Measurements from ENCODE around the gene WDFY4. TPM values are rescaled to one million over a fixed set of nuclear protein-coding genes. Genes with fewer than 3 reads are reported as not detected.

The WDFY4 gene
- total and polyA plus RNA-seq, 2 experiments from 2014 or later, result not detected

DNA sequence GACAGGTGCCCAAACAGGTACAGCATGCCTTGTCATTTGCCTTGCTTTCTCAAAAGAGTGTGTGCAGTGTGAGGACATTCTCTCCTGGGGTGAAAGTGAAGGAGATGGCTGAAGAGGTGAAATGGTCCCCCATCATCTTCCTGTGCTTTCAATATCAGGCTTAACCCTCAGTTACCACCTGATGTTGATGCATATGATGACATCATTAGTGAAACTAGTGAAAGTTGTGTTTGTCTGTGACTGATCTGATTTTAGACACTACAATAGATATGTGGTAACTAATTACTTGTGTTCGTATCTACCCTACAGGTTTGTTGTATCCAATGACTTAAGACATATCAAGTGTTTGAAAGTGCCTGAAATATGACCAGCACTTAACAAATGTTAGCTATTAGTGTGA is 279.4 kb downstream of the WDFY4 start:
- Histone ChIP-seq H4K20me1 (ENCODE audit: insufficient read depth) (no peaks in the 10 kb centered on the region), H3K27me3 (replicated peaks; ENCODE audit: insufficient read depth) (peaks cover 35% of the 10 kb centered on the region), H3K9me3 (ENCODE audit: low read depth) (no peaks in the 10 kb centered on the region), H3K4me2 (ENCODE audit: unreplicated experiment) (no peak overlapping the region), H3F3A (ENCODE audit: insufficient read depth) (no peaks in the 10 kb centered on the region), H3K9ac (no peak overlapping the region), H3K4me3 (no peak overlapping the region), H3K36me3 (ENCODE audit: low read depth) (no peaks in the 10 kb centered on the region), H3K9me2 (ENCODE audit: insufficient read depth) (no peaks in the 10 kb centered on the region), H2AFZ (no peak overlapping the region), H3K4me1 (ENCODE audit: insufficient read depth) (no peaks in the 10 kb centered on the region), H3K79me2 (ENCODE audit: insufficient read depth) (no peaks in the 10 kb centered on the region), H3K27ac (no peak overlapping the region)
- WGBS, 2 experiments (ENCODE audit: low coverage in 1 of 2, low lambda C conversion rate in 2 of 2, missing lambda C conversion rate in 2 of 2), result 56 to 59% methylated on average over 1 of the region's 1 CpG
- TF ChIP-seq EZH2 (IDR thresholded peaks at IDR 0.05; ENCODE audit: insufficient read depth, poor library complexity, severe bottlenecking), result no peak
- no peak for TF ChIP-seq EZH2phosphoT487 (IDR thresholded peaks at IDR 0.05; ENCODE audit: insufficient read depth, low read depth)
- DNase-seq, result no peak
- in situ Hi-C loops (cut with MboI), result no loop called here

DNA sequence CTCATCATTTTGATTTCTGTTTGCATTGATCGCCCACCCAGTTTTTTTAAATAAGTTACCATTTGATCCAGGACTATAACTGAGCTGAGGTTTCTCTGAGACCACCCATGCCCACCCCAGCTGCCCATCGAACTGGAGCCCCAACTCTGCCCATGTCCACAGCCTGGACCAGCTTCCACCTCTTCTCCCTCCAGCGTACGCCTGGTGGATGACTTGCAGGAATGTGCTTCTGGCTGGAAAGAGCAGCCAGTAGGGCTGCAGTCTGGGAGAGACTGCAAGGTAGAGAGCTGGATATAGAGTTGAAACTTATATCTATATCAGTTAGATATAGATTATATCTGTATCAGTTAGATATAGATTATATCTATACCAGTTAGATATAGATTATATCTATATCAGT is 280.8 kb downstream of the WDFY4 start:
- peaks cover 34% of the 10 kb centered on the region for H3K27me3 ChIP-seq (replicated peaks; ENCODE audit: insufficient read depth)
- H3K36me3 ChIP-seq (ENCODE audit: low read depth), result no peaks in the 10 kb centered on the region
- no peak overlapping the region for H3K4me2 ChIP-seq (ENCODE audit: unreplicated experiment)
- no peak for DNase-seq
- H3K4me3 ChIP-seq, result no peak overlapping the region
- no peaks in the 10 kb centered on the region for H3K79me2 ChIP-seq (ENCODE audit: insufficient read depth)
- H3K9me3 ChIP-seq (ENCODE audit: low read depth), result no peaks in the 10 kb centered on the region
- WGBS, 2 experiments (ENCODE audit: low coverage in 1 of 2, low lambda C conversion rate in 2 of 2, missing lambda C conversion rate in 2 of 2), result 62 to 65% methylated on average over 4 of the region's 4 CpGs
- H3K9ac ChIP-seq, result no peak overlapping the region
- H3K4me1 ChIP-seq (ENCODE audit: insufficient read depth), result no peaks in the 10 kb centered on the region
- H3K9me2 ChIP-seq (ENCODE audit: insufficient read depth), result no peaks in the 10 kb centered on the region
- H3K27ac ChIP-seq, result no peak overlapping the region
- in situ Hi-C loops (cut with MboI), result no loop called here
- no peak overlapping the region for H2AFZ ChIP-seq
- no peak for TF ChIP-seq EZH2phosphoT487 (IDR thresholded peaks at IDR 0.05; ENCODE audit: insufficient read depth, low read depth)
- no peak for TF ChIP-seq EZH2 (IDR thresholded peaks at IDR 0.05; ENCODE audit: insufficient read depth, poor library complexity, severe bottlenecking)
- H4K20me1 ChIP-seq (ENCODE audit: insufficient read depth), result no peaks in the 10 kb centered on the region
- H3F3A ChIP-seq (ENCODE audit: insufficient read depth), result no peaks in the 10 kb centered on the region

DNA sequence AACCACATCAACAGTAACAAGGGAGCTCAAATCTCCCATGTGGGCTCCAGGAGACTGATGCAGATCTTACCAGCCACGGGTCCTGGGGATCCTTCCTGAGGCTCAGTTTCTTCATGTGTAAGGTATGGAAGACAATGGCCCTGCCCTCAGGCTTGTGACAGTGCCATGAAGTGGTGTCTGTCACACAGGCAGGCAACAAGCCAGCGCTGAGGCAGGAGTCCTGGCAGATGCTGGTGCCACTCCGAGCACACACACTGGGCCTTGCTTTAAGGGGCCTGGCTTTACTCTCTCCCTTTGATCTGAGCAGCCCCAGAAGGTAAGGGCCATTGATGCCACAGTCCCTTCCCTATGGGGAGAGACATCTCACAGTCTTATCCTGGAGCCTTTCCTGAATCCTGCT is 283.4 kb downstream of the WDFY4 start:
- Histone ChIP-seq H3K79me2 (ENCODE audit: insufficient read depth) (no peaks in the 10 kb centered on the region), H3F3A (ENCODE audit: insufficient read depth) (no peaks in the 10 kb centered on the region; the same call in 1 of the 2 replicates), H4K20me1 (ENCODE audit: insufficient read depth) (no peaks in the 10 kb centered on the region), H3K4me3 (no peak overlapping the region), H3K4me2 (ENCODE audit: unreplicated experiment) (no peak overlapping the region), H3K9me3 (ENCODE audit: low read depth) (no peaks in the 10 kb centered on the region), H3K27ac (no peak overlapping the region), H3K9ac (no peak overlapping the region), H3K27me3 (replicated peaks; ENCODE audit: insufficient read depth) (peaks cover 31% of the 10 kb centered on the region), H3K4me1 (ENCODE audit: insufficient read depth) (no peaks in the 10 kb centered on the region), H3K9me2 (ENCODE audit: insufficient read depth) (no peaks in the 10 kb centered on the region), H3K36me3 (ENCODE audit: low read depth) (no peaks in the 10 kb centered on the region), H2AFZ (no peak overlapping the region)
- in situ Hi-C loops (cut with MboI), result no loop called here
- DNase-seq, result no peak
- no peak for TF ChIP-seq EZH2phosphoT487 (IDR thresholded peaks at IDR 0.05; ENCODE audit: insufficient read depth, low read depth)
- TF ChIP-seq EZH2 (IDR thresholded peaks at IDR 0.05; ENCODE audit: insufficient read depth, poor library complexity, severe bottlenecking), result no peak
- 53 to 62% methylated on average over 3 of the region's 3 CpGs for WGBS, 2 experiments (ENCODE audit: low coverage in 1 of 2, low lambda C conversion rate in 2 of 2, missing lambda C conversion rate in 2 of 2)

DNA sequence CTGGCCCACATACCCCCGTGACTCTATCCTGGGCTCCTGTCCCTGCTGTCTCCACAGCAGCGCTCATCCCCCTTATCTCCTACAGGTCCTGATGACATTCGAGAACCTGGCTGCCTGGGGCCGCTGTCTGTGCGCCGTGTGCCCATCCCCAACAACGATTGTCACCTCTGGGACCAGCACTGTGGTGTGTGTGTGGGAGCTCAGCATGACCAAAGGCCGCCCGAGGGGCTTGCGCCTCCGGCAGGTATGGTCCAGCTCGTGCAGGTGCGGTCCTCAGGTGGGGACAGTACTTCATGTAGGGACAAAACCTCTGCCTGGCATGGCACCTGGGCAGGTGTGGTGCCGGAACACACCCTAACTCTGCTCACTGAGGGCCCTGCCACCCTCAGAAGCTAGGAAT is 285.4 kb downstream of the WDFY4 start:
- H3K9me2 ChIP-seq (ENCODE audit: insufficient read depth), result no peaks in the 10 kb centered on the region
- H3K27ac ChIP-seq, result no peak overlapping the region
- 68 to 75% methylated on average over 13 to 14 of the region's 14 CpGs for WGBS, 2 experiments (ENCODE audit: low coverage in 1 of 2, low lambda C conversion rate in 2 of 2, missing lambda C conversion rate in 2 of 2)
- H3F3A ChIP-seq (ENCODE audit: insufficient read depth), result no peaks in the 10 kb centered on the region; the same call in 1 of the 2 replicates
- no peaks in the 10 kb centered on the region for H3K79me2 ChIP-seq (ENCODE audit: insufficient read depth)
- H3K9ac ChIP-seq, result no peak overlapping the region
- no peak for DNase-seq
- H3K9me3 ChIP-seq (ENCODE audit: low read depth), result no peaks in the 10 kb centered on the region
- TF ChIP-seq EZH2phosphoT487 (IDR thresholded peaks at IDR 0.05; ENCODE audit: insufficient read depth, low read depth), result no peak
- H4K20me1 ChIP-seq (ENCODE audit: insufficient read depth), result no peaks in the 10 kb centered on the region
- H3K36me3 ChIP-seq (ENCODE audit: low read depth), result no peaks in the 10 kb centered on the region
- no peak overlapping the region for H3K4me2 ChIP-seq (ENCODE audit: unreplicated experiment)
- in situ Hi-C loops (cut with MboI), result no loop called here
- no peak overlapping the region for H2AFZ ChIP-seq
- H3K4me1 ChIP-seq (ENCODE audit: insufficient read depth), result no peaks in the 10 kb centered on the region
- H3K27me3 ChIP-seq (replicated peaks; ENCODE audit: insufficient read depth), result peaks cover 29% of the 10 kb centered on the region
- H3K4me3 ChIP-seq, result no peak overlapping the region

DNA sequence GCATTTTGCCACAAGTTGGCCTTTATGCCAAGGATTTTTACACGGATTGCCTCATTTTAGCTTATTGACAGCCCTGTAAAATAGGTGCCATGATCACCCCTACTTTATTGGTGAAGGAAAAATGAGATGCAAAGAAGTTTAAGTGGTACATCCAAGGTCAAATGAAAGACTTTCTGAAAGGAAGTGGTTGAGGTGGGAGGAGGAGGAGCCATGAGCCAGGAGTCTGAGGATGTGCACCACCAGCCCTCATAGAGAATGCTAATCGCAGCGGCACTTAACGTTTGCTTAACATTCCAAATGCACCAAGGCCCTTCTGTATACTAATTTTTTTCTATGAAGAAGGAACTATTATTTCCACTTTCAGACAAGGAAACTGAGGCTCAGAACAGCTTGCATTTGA is 286.0 kb downstream of the WDFY4 start:
- no peak for DNase-seq
- H3K9me3 ChIP-seq (ENCODE audit: low read depth), result no peaks in the 10 kb centered on the region
- in situ Hi-C loops (cut with MboI), result no loop called here
- H3K27ac ChIP-seq, result no peak overlapping the region
- H3K4me2 ChIP-seq (ENCODE audit: unreplicated experiment), result no peak overlapping the region
- no peaks in the 10 kb centered on the region for H3K79me2 ChIP-seq (ENCODE audit: insufficient read depth)
- TF ChIP-seq EZH2phosphoT487 (IDR thresholded peaks at IDR 0.05; ENCODE audit: insufficient read depth, low read depth), result no peak
- no peak for TF ChIP-seq EZH2 (IDR thresholded peaks at IDR 0.05; ENCODE audit: insufficient read depth, poor library complexity, severe bottlenecking)
- 86 to 89% methylated on average over 4 of the region's 4 CpGs for WGBS, 2 experiments (ENCODE audit: low coverage in 1 of 2, low lambda C conversion rate in 2 of 2, missing lambda C conversion rate in 2 of 2)
- H3K27me3 ChIP-seq (replicated peaks; ENCODE audit: insufficient read depth), result peaks cover 25% of the 10 kb centered on the region; the same call in 1 of the 2 replicates
- H3K4me3 ChIP-seq, result no peak overlapping the region
- no peaks in the 10 kb centered on the region for H3K36me3 ChIP-seq (ENCODE audit: low read depth)
- H4K20me1 ChIP-seq (ENCODE audit: insufficient read depth), result no peaks in the 10 kb centered on the region
- H3K9me2 ChIP-seq (ENCODE audit: insufficient read depth), result no peaks in the 10 kb centered on the region
- H3K9ac ChIP-seq, result no peak overlapping the region
- H3K4me1 ChIP-seq (ENCODE audit: insufficient read depth), result no peaks in the 10 kb centered on the region
- no peak overlapping the region for H2AFZ ChIP-seq
- no peaks in the 10 kb centered on the region; the same call in 1 of the 2 replicates for H3F3A ChIP-seq (ENCODE audit: insufficient read depth)
